SK-N-SH treated with all-trans-retinoic acid at 6 μM for 48 hours (cell line): ENCODE results near the gene HAPLN3.
A peak's percentile ranks its signal among the peaks of the same experiment; 100 is the strongest.

Source experiments
- ATAC-seq: fragments of 200-7000 bp; cut with Tn5 transposase; 3 replicates; pipeline ENCODE4 v1.9.1; 2020; ENCODE audit warnings: mild to moderate bottlenecking, moderate library complexity
- ARNTL ChIP-seq: fragments of 450-650 bp; formaldehyde crosslinking; IDR thresholded peaks from 2 replicates; pipeline ENCODE4 v1.5.0; 2020; ENCODE audit warnings: low read depth, mild to moderate bottlenecking, moderate library complexity, borderline replicate concordance
- BACH2 ChIP-seq: fragments of 250-450 bp; sonication (Bioruptor Pico); IDR thresholded peaks from 2 replicates; pipeline ENCODE4 v1.9.0; 2021; ENCODE audit warnings: mild to moderate bottlenecking, borderline replicate concordance
- ESRRG ChIP-seq: fragments of 250-450 bp; sonication (Bioruptor Pico); IDR thresholded peaks from 2 replicates; pipeline ENCODE4 v1.6.1; 2021; ENCODE audit warnings: mild to moderate bottlenecking
- GLIS3 ChIP-seq: fragments of 250-450 bp; sonication (Bioruptor Pico); IDR thresholded peaks from 2 replicates; pipeline ENCODE4 v1.5.0; 2020; ENCODE audit warnings: mild to moderate bottlenecking, moderate library complexity
- ISL1 ChIP-seq: fragments of 250-450 bp; sonication (Bioruptor Pico); IDR thresholded peaks from 2 replicates; pipeline ENCODE4 v2.1.2; 2022; ENCODE audit warnings: mild to moderate bottlenecking, moderate library complexity
- PATZ1 ChIP-seq: fragments of 250-450 bp; sonication (Bioruptor Pico); IDR thresholded peaks from 2 replicates; pipeline ENCODE4 v1.8.0; 2020; ENCODE audit warnings: mild to moderate bottlenecking, moderate library complexity, borderline replicate concordance
- POU6F1 ChIP-seq: fragments of 250-450 bp; sonication (Bioruptor Pico); IDR thresholded peaks from 2 replicates; pipeline ENCODE4 v1.8.0; 2021; ENCODE audit warnings: low read depth, mild to moderate bottlenecking, moderate library complexity, borderline replicate concordance
- RARB ChIP-seq: fragments of 250-450 bp; sonication (Bioruptor Pico); IDR thresholded peaks from 2 replicates; pipeline ENCODE4 v1.8.0; 2021; ENCODE audit warnings: mild to moderate bottlenecking, moderate library complexity
- SNAI2 ChIP-seq: fragments of 250-450 bp; sonication (Bioruptor Pico); IDR thresholded peaks from 2 replicates; pipeline ENCODE4 v1.5.0; 2020; ENCODE audit warnings: mild to moderate bottlenecking, moderate library complexity
- TCF4 ChIP-seq: fragments of 250-450 bp; sonication (Bioruptor Pico); IDR thresholded peaks from 2 replicates; pipeline ENCODE4 v1.8.0; 2021; ENCODE audit warnings: mild to moderate bottlenecking, moderate library complexity, borderline replicate concordance
- TOX ChIP-seq: fragments of 250-450 bp; sonication (Bioruptor Pico); IDR thresholded peaks from 2 replicates; pipeline ENCODE4 v1.8.0; 2021; ENCODE audit warnings: mild to moderate bottlenecking, moderate library complexity, borderline replicate concordance
- ZC3H10 ChIP-seq: fragments of 250-450 bp; sonication (Bioruptor Pico); IDR thresholded peaks from 2 replicates; pipeline ENCODE4 v1.5.1; 2021; ENCODE audit warnings: mild to moderate bottlenecking, moderate library complexity
- ZFP3 ChIP-seq: fragments of 250-450 bp; sonication (Bioruptor Pico); IDR thresholded peaks from 2 replicates; pipeline ENCODE4 v1.5.0; 2020; ENCODE audit warnings: mild to moderate bottlenecking, moderate library complexity
- ZFP30 ChIP-seq: fragments of 450-650 bp; formaldehyde crosslinking; IDR thresholded peaks from 2 replicates; pipeline ENCODE4 v1.5.0; 2022; ENCODE audit warnings: mild to moderate bottlenecking, moderate library complexity
- ZNF565 ChIP-seq: fragments of 450-650 bp; formaldehyde crosslinking; conservative IDR thresholded peaks from 2 replicates; pipeline ENCODE4 v1.5.0; 2020; ENCODE audit warnings: low read depth, mild to moderate bottlenecking, moderate library complexity
- ZNF70 ChIP-seq: fragments of 450-650 bp; formaldehyde crosslinking; IDR thresholded peaks from 2 replicates; pipeline ENCODE4 v1.5.0; 2020; ENCODE audit warnings: mild to moderate bottlenecking, moderate library complexity
- ZNF8 ChIP-seq: fragments of 450-650 bp; formaldehyde crosslinking; IDR thresholded peaks from 2 replicates; pipeline ENCODE4 v1.5.0; 2020; ENCODE audit warnings: mild to moderate bottlenecking, moderate library complexity
- TF ChIP-seq, protein P1 (sequence below): fragments of 250-450 bp; sonication (Bioruptor Pico); IDR thresholded peaks from 2 replicates; pipeline ENCODE4 v1.5.1; 2020; ENCODE audit warnings: low read depth, mild to moderate bottlenecking, moderate library complexity

The HAPLN3 gene

GRCh38 chr15:88913017-88913849 is 17.9 kb upstream of the HAPLN3 start, which contains the start of gene MFGE8:
Gene MFGE8 (minus strand): TSS chr15:88913379. CDS start chr15:88913319, 60 bp downstream.
- TF ChIP-seq POU6F1 (CRISPR knock-in tag) (no peak), RARB (CRISPR knock-in tag) (no peak), ZNF565 (CRISPR knock-in tag) (no peak)
- TF ChIP-seq, all 23 proteins: peak for 0
- ATAC-seq: peak; percentile 91

- ATAC-seq: peak; percentile 61
- no peak for TF ChIP-seq ZFP3 (CRISPR knock-in tag)
- no peak for TF ChIP-seq ZFP30 (CRISPR knock-in tag)
- peak; percentile 78 for TF ChIP-seq ZNF70 (CRISPR knock-in tag)
- no peak for TF ChIP-seq PATZ1
These were observed 17.2 kb upstream of the HAPLN3 start for GRCh38 chr15:88912500-88912921.

DNA sequence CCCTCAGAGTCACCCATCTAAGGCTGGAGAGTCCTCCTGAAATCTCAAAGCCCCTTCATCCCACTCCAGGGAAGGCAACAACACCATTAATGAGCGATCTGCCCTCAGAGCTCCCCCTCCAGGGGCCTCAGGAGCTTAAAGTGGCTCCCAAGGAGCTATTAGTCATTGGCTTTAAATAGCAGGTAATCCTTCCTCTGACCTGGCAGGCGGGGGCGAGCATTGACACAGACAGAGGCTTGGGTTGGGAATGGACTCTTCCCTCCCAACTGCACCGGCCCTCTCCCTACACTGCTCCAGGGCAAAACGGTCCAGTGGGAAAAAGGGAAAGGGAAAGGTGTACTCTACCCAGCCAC is 16.4 kb upstream of the HAPLN3 start:
- TF ChIP-seq ZNF8 (CRISPR knock-in tag): no peak
- no peak for TF ChIP-seq POU6F1 (CRISPR knock-in tag)
- TF ChIP-seq GLIS3 (CRISPR knock-in tag): no peak
- no peak for TF ChIP-seq ZC3H10 (CRISPR knock-in tag)
- TF ChIP-seq ZFP3 (CRISPR knock-in tag): no peak
- no peak for TF ChIP-seq ARNTL
- TF ChIP-seq PATZ1: no peak
- no peak for TF ChIP-seq SNAI2 (CRISPR knock-in tag)
- TF ChIP-seq ZNF70 (CRISPR knock-in tag): no peak
- TF ChIP-seq, protein P1, sequence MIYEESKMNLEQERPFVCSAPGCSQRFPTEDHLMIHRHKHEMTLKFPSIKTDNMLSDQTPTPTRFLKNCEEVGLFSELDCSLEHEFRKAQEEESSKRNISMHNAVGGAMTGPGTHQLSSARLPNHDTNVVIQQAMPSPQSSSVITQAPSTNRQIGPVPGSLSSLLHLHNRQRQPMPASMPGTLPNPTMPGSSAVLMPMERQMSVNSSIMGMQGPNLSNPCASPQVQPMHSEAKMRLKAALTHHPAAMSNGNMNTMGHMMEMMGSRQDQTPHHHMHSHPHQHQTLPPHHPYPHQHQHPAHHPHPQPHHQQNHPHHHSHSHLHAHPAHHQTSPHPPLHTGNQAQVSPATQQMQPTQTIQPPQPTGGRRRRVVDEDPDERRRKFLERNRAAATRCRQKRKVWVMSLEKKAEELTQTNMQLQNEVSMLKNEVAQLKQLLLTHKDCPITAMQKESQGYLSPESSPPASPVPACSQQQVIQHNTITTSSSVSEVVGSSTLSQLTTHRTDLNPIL (CRISPR knock-in tag): no peak
- TF ChIP-seq TCF4 (CRISPR knock-in tag): no peak
- TF ChIP-seq ESRRG (CRISPR knock-in tag): no peak
- ATAC-seq: peak; percentile 9; the same call in 1 of the 3 replicates

GRCh38 chr15:88909956-88910831 is 14.8 kb upstream of the HAPLN3 start:
- ATAC-seq: no peak
- no peak for TF ChIP-seq TOX
- TF ChIP-seq, protein P1 (CRISPR knock-in tag): no peak
- no peak for TF ChIP-seq POU6F1 (CRISPR knock-in tag)
- no peak for TF ChIP-seq ARNTL
- no peak for TF ChIP-seq ZNF70 (CRISPR knock-in tag)
- no peak for TF ChIP-seq ZNF565 (CRISPR knock-in tag)
- TF ChIP-seq RARB (CRISPR knock-in tag): no peak
- no peak for TF ChIP-seq BACH2 (CRISPR knock-in tag)
- TF ChIP-seq ISL1 (CRISPR knock-in tag): no peak
- TF ChIP-seq GLIS3 (CRISPR knock-in tag): no peak
- no peak for TF ChIP-seq ZFP3 (CRISPR knock-in tag)
- TF ChIP-seq ZFP30 (CRISPR knock-in tag): no peak
